SK-N-MC (cell line): ENCODE results near the gene PTK7.
"Not testable (repeated sequence)": the region's sequence is repeated elsewhere in the genome, so short reads cannot be mapped to it uniquely, and the experiment has no call there.

Source experiments
- DNase-seq: peaks from one replicate; pipeline ENCODE4 v3.0.0-alpha.2; 2011; ENCODE audit warnings: low read depth, low spot score
- H3K27ac ChIP-seq: fragments of 200-600 bp; sonication (generic); 2 replicates; pipeline ENCODE4 v1.5.1; 2016; ENCODE audit warnings: mixed run types
- H3K36me3 ChIP-seq: fragments of 200-600 bp; sonication (generic); 2 replicates; pipeline ENCODE4 v1.6.1; 2017; ENCODE audit warnings: antibody characterized with exemption, low read length, mixed read lengths; ENCODE audit not compliant: insufficient read depth
- H3K4me3 ChIP-seq: fragments of 200-600 bp; sonication (generic); 2 replicates; pipeline ENCODE4 v1.5.1; 2016
- H3K9ac ChIP-seq: fragments of 200-600 bp; sonication (generic); 2 replicates; pipeline ENCODE4 v1.8.0; 2017; ENCODE audit warnings: mixed run types, mixed read lengths; ENCODE audit not compliant: insufficient read length
- H3K9me3 ChIP-seq: fragments of 200-600 bp; sonication (generic); 2 replicates; pipeline ENCODE4 v1.6.1; 2017; ENCODE audit warnings: low read depth, mild to moderate bottlenecking, antibody characterized with exemption, low read length, moderate library complexity, mixed read lengths
- EZH2 ChIP-seq: fragments of 200-600 bp; sonication (generic); IDR thresholded peaks from one replicate; pipeline ENCODE4 v1.6.1; 2017; ENCODE audit warnings: antibody characterized with exemption
- FOXP2 ChIP-seq: optimal IDR thresholded peaks from 2 replicates; pipeline ENCODE3; 2011; ENCODE audit warnings: mild to moderate bottlenecking, moderate library complexity; ENCODE audit not compliant: insufficient read depth; ENCODE audit errors: extremely low read length, control extremely low read depth
- POLR2AphosphoS5 ChIP-seq: IDR thresholded peaks from 2 replicates; pipeline ENCODE4 v1.6.1; 2012; ENCODE audit warnings: mild to moderate bottlenecking, low read depth, low read length, borderline replicate concordance

Gene PTK7

DNA sequence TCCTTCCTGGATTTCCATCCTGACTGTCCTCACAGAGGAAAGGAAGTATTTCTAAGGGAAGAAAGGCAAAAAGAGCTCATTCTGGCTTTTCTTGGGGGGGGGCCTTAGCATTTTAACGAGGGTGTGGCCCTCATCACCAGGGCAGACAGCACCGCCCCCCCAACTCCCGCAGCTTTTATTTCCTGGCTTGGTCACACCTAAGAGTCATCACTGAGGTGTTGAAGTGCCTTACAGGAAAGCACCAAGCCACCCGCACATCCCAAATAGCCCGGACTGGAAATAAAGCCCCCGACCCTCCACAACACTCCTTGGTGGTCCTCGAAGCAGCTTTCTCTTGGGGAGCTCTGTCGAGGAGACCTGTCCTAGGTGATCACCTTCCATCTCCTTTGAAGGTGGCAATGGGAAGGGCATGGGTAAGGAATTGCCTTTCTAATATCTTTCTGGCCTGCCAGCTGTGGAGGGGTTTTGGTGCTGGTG, 1.3 kb downstream of the PTK7 start:
- H3K36me3 ChIP-seq = no peaks in the 10 kb centered on the region
- peak overlapping the region; percentile 92 for H3K9ac ChIP-seq
- H3K9me3 ChIP-seq = no peaks in the 10 kb centered on the region
- DNase-seq = no peak
- H3K4me3 ChIP-seq = peak overlapping the region; percentile 98
- H3K27ac ChIP-seq = no peak overlapping the region
- TF ChIP-seq EZH2 (no peak), POLR2AphosphoS5 (no peak), FOXP2 (no peak)

DNA sequence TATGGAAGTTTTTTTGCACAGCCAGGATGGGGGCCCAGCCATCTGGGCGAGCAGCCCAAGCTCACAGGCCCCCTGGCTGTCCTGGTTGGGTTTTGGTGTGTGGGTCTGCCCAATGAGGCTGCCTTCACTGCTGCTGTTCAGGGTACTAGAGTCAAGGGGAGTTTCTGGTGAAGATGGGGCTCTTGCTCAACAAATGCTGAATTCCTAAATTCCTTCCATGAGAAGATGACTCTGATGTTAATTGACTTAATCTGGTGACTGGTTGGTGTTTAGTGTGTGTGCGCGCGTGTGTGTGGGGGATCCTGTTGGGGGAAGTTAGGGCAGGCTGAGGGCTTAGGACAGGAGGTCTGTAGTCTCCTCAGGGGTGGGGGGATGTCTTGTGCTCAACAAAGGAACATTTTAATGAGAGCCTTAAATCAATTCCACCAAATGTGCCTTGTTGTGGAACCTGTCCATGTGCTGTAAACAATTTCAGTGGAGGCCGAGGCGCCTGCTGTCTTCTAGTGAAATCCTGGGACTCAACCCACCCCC, 1.9 kb downstream of the PTK7 start:
- H3K4me3 ChIP-seq = peak overlapping the region; percentile 98
- no peak overlapping the region for H3K27ac ChIP-seq
- no peaks in the 10 kb centered on the region for H3K9me3 ChIP-seq
- no peaks in the 10 kb centered on the region for H3K36me3 ChIP-seq
- no peak for DNase-seq
- TF ChIP-seq POLR2AphosphoS5 (no peak), FOXP2 (no peak), EZH2 (no peak)
- peak overlapping the region; percentile 39 for H3K9ac ChIP-seq

DNA sequence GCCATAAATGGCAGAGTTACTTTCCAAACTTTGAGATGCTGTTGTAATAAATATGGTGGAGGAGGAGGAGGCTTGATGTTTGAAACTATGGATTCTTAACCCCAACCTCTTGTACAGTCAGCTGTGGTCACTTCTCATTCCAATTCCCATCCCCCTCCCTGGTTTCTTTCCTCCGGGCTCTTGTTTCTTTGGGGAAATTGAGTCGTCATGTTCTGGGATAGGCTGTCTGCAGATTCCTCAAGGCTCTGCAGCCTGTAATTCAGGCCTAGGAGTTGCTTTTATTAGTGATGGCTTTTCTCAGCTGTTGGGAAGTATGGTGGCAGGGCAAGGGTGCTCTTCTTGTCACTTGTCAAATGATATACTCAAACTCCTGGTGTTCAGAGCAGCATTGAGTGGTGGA, 2.6 kb downstream of the PTK7 start:
- no peak for DNase-seq
- no peaks in the 10 kb centered on the region for H3K9me3 ChIP-seq
- H3K27ac ChIP-seq = no peak overlapping the region
- TF ChIP-seq EZH2 (no peak), POLR2AphosphoS5 (no peak), FOXP2 (no peak)
- H3K4me3 ChIP-seq = no peak overlapping the region
- H3K9ac ChIP-seq = no peak overlapping the region
- H3K36me3 ChIP-seq = no peaks in the 10 kb centered on the region

DNA sequence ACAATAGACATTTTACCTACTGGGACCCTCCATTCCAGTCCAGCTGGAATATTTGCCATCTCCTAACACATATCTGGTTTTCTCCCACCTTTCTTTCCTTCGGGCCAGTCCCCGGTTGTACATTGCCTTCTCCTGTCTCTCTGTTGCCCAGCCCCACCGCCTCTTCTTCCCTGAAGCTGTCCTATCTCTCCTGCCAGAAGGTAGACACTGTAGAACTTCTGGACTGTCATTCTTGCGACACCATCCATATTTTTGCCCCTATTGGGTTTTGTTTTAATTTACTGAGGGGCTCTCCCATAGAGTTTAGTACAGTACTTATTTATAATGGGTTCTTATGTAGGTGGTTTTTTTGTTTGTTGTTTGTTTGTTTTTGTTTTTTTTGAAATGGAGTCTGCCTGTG, 4.9 kb downstream of the PTK7 start:
- no peaks in the 10 kb centered on the region for H3K36me3 ChIP-seq
- H3K4me3 ChIP-seq = no peak overlapping the region
- no peaks in the 10 kb centered on the region for H3K9me3 ChIP-seq
- no peak overlapping the region for H3K27ac ChIP-seq
- no peak overlapping the region for H3K9ac ChIP-seq
- DNase-seq = no peak
- TF ChIP-seq EZH2 (no peak), FOXP2 (no peak), POLR2AphosphoS5 (no peak)

DNA sequence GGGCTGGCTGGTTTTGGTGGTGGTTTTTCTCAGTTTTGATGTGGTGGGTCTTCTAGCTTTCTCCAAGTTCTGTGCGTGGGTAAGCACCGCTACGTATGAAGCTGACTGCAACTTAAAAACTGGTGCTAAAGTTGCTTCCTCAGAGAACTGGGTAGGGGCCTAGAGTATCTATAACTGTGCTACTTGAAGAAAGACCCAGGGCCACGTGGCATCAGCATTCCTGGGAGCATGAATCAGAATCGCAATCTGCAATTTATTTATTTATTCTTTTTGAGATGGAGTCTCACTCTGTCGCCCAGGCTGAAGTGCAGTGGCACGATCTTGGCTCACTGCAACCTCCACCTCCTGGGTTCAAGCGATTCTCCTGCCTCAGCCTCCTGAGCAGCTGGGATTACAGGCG, 5.8 kb downstream of the PTK7 start:
- not testable (repeated sequence) for H3K4me3 ChIP-seq, H3K9ac ChIP-seq, H3K27ac ChIP-seq, H3K9me3 ChIP-seq, H3K36me3 ChIP-seq, DNase-seq

DNA sequence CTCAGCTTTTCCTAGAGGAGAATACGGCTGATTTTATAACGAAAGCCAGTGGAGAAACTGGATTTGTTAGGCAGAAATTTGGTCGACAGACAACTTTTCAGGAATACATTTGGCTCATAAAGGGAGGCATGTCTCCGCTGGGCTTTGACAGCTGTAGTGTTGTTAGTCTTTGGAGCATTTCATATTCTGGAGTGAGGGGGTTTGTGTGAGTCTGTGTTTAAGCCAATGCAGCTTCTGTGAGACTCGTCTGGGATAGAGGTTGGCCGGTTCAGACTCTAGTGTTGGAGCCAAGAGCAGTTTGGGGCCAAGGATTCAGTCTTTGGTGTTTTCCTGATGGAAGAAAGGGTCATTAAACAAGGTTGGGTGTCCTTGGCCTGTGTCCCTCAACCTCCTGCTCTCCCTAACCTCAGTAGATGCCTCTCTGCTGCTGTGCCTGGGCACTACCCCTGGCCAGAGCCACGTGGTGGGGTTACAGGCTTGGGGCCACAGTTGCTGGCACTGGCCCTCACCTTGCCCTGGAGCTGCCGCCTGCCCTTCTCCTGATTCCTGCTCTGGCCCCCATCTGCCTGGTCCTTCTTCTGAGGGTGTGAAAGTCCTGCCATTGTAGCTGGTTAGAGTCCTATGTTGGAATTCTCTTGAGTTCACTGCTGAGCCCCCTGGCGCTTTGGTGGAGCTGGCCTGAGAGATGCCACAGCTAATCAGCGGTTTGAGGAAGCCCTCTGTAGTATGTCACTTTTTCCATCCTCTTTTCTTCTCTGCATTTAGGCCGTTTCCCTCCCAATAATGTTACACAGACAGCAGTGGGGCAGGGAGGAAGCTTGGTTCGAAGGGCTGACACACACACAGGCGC, 6.9 kb downstream of the PTK7 start:
- Histone ChIP-seq H3K27ac (no peak overlapping the region), H3K4me3 (no peak overlapping the region), H3K9me3 (no peaks in the 10 kb centered on the region), H3K36me3 (no peaks in the 10 kb centered on the region), H3K9ac (no peak overlapping the region)
- no peak for TF ChIP-seq POLR2AphosphoS5
- no peak for TF ChIP-seq FOXP2
- no peak for TF ChIP-seq EZH2
- DNase-seq = no peak

DNA sequence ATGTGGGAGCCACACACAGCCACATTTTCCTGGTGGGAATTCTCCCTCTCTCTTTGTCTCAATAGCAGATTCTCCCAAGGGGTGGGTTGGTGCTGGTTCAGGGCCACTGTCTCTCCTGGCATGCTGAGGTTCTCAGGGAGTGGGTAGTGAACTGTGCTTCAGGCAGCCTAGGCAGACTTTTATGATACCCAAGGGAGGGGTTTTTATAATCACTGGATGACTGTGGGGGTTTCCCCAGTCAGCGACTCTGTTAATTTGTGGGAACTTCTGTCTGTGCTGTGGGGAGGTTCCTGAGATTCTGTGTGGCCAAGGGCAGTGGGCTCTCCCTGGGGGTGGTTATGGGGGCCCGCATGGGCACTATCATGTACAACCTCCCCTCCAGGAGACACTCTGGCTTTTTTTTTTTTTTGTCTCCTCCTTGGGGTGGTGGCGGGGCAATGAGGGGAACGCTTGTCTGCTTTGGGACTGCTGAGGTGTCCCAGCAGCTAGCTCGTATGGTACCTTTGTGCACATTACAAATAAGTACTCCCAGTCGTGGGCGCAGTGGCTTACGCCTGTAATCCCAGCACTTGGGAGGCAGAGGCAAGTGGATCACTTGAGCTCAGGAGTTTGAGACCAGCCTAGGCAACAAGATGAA, 10.0 kb downstream of the PTK7 start:
- TF ChIP-seq FOXP2 = no peak
- TF ChIP-seq POLR2AphosphoS5 = no peak
- Histone ChIP-seq H3K9ac (peak overlapping the region; percentile 39), H3K27ac (peak overlapping the region; percentile 72), H3K36me3 (no peaks in the 10 kb centered on the region), H3K4me3 (peak overlapping the region; percentile 40), H3K9me3 (no peaks in the 10 kb centered on the region)
- DNase-seq = peak; percentile 83

DNA sequence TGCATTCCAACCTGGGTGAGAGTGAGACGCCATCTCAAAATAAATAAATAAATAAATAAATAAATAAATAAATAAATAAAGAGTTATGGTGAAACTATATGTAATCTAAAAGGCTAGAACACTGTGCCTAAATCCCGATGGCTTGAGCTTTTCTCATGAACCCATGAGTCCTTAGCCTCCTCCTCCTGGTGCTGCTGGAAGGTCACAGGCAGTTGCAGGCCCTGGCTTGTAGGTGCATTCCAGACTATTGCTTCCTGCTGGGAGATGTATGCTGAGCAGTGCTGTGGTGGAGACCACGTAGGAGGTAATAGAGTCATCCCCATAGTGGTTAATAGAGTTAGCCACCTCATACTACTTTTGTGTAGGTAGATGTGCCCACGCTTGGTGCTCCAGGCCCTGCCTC, 12.5 kb downstream of the PTK7 start:
- no peak overlapping the region for H3K27ac ChIP-seq
- no peaks in the 10 kb centered on the region for H3K9me3 ChIP-seq
- H3K36me3 ChIP-seq = no peaks in the 10 kb centered on the region
- H3K4me3 ChIP-seq = no peak overlapping the region
- DNase-seq = no peak
- TF ChIP-seq FOXP2 = no peak
- TF ChIP-seq EZH2 = no peak
- no peak for TF ChIP-seq POLR2AphosphoS5
- no peak overlapping the region for H3K9ac ChIP-seq
